Measurements from ENCODE around the gene SFRP4.
"Not testable (repeated sequence)": the region's sequence is repeated elsewhere in the genome, so short reads cannot be mapped to it uniquely, and the experiment has no call there.

The SFRP4 gene

GRCh38 chr7:37916673-37917660, at the start of gene SFRP4:
TSS of gene SFRP4 (minus strand) at chr7:37916817. CDS start at chr7:37916537, 280 bp downstream.
- H3K27ac ChIP-seq (ENCODE audit: low read depth, low read length): peak within 1 kb of the TSS; percentile 50
- H3K27me3 ChIP-seq (ENCODE audit: control insufficient read depth, insufficient read depth, low read length): peaks cover 2% of the 10 kb centered on the region
- H3K9ac ChIP-seq (ENCODE audit: low read length): peak within 1 kb of the TSS; percentile 14
- H3K36me3 ChIP-seq (ENCODE audit: control insufficient read depth, insufficient read depth, low read length): no peaks in the 10 kb centered on the region
- no peaks in the 10 kb centered on the region for H3K4me1 ChIP-seq (ENCODE audit: control insufficient read depth, insufficient read depth, low read length)
- H3K4me3 ChIP-seq (ENCODE audit: low read length): peak within 1 kb of the TSS; percentile 72

- Histone ChIP-seq H3K4me3 (ENCODE audit: low read length) (no peak overlapping the region), H3K9ac (ENCODE audit: low read length) (no peak overlapping the region), H3K4me1 (ENCODE audit: control insufficient read depth, insufficient read depth, low read length) (no peaks in the 10 kb centered on the region)
Observed at GRCh38 chr7:37964196-37964595, 47.6 kb upstream of the SFRP4 start.

GRCh38 chr7:37961251-37961650, 44.6 kb upstream of the SFRP4 start:
- Histone ChIP-seq H3K36me3 (ENCODE audit: control insufficient read depth, insufficient read depth, low read length) (no peaks in the 10 kb centered on the region), H3K27ac (ENCODE audit: low read depth, low read length) (no peak overlapping the region), H3K27me3 (ENCODE audit: control insufficient read depth, insufficient read depth, low read length) (no peaks in the 10 kb centered on the region), H3K4me1 (ENCODE audit: control insufficient read depth, insufficient read depth, low read length) (no peaks in the 10 kb centered on the region), H3K9ac (ENCODE audit: low read length) (no peak overlapping the region), H3K4me3 (ENCODE audit: low read length) (no peak overlapping the region)

More at GRCh38 chr7:37964196-37964595, 47.6 kb upstream of the SFRP4 start:
- no peak overlapping the region for H3K27ac ChIP-seq (ENCODE audit: low read depth, low read length)
- no peaks in the 10 kb centered on the region for H3K36me3 ChIP-seq (ENCODE audit: control insufficient read depth, insufficient read depth, low read length)
- H3K27me3 ChIP-seq (ENCODE audit: control insufficient read depth, insufficient read depth, low read length): no peaks in the 10 kb centered on the region

GRCh38 chr7:37960483-37960882, 43.9 kb upstream of the SFRP4 start:
- Histone ChIP-seq H3K27me3 (ENCODE audit: control insufficient read depth, insufficient read depth, low read length) (no peaks in the 10 kb centered on the region), H3K36me3 (ENCODE audit: control insufficient read depth, insufficient read depth, low read length) (no peaks in the 10 kb centered on the region), H3K4me1 (ENCODE audit: control insufficient read depth, insufficient read depth, low read length) (no peaks in the 10 kb centered on the region), H3K4me3 (ENCODE audit: low read length) (no peak overlapping the region), H3K27ac (ENCODE audit: low read depth, low read length) (no peak overlapping the region), H3K9ac (ENCODE audit: low read length) (no peak overlapping the region)

GRCh38 chr7:37957221-37957970, 40.8 kb upstream of the SFRP4 start:
- Histone ChIP-seq H3K36me3 (ENCODE audit: control insufficient read depth, insufficient read depth, low read length) (no peaks in the 10 kb centered on the region), H3K27me3 (ENCODE audit: control insufficient read depth, insufficient read depth, low read length) (no peaks in the 10 kb centered on the region), H3K4me3 (ENCODE audit: low read length) (no peak overlapping the region), H3K9ac (ENCODE audit: low read length) (no peak overlapping the region), H3K27ac (ENCODE audit: low read depth, low read length) (no peak overlapping the region), H3K4me1 (ENCODE audit: control insufficient read depth, insufficient read depth, low read length) (no peaks in the 10 kb centered on the region)

GRCh38 chr7:37956791-37957190, 40.2 kb upstream of the SFRP4 start:
- Histone ChIP-seq H3K27ac (ENCODE audit: low read depth, low read length) (no peak overlapping the region), H3K36me3 (ENCODE audit: control insufficient read depth, insufficient read depth, low read length) (no peaks in the 10 kb centered on the region), H3K9ac (ENCODE audit: low read length) (no peak overlapping the region), H3K4me1 (ENCODE audit: control insufficient read depth, insufficient read depth, low read length) (no peaks in the 10 kb centered on the region), H3K27me3 (ENCODE audit: control insufficient read depth, insufficient read depth, low read length) (no peaks in the 10 kb centered on the region), H3K4me3 (ENCODE audit: low read length) (no peak overlapping the region)

- H3K4me1 ChIP-seq (ENCODE audit: control insufficient read depth, insufficient read depth, low read length); H3K27me3 ChIP-seq (ENCODE audit: control insufficient read depth, insufficient read depth, low read length); H3K27ac ChIP-seq (ENCODE audit: low read depth, low read length); H3K9ac ChIP-seq (ENCODE audit: low read length); H3K36me3 ChIP-seq (ENCODE audit: control insufficient read depth, insufficient read depth, low read length); H3K4me3 ChIP-seq (ENCODE audit: low read length): not testable (repeated sequence)
Observed at GRCh38 chr7:37954217-37954616, 37.6 kb upstream of the SFRP4 start.

GRCh38 chr7:37952240-37952639, 35.6 kb upstream of the SFRP4 start:
- Histone ChIP-seq H3K36me3 (ENCODE audit: control insufficient read depth, insufficient read depth, low read length) (no peaks in the 10 kb centered on the region), H3K27ac (ENCODE audit: low read depth, low read length) (no peak overlapping the region), H3K4me3 (ENCODE audit: low read length) (no peak overlapping the region), H3K27me3 (ENCODE audit: control insufficient read depth, insufficient read depth, low read length) (no peaks in the 10 kb centered on the region), H3K9ac (ENCODE audit: low read length) (no peak overlapping the region), H3K4me1 (ENCODE audit: control insufficient read depth, insufficient read depth, low read length) (no peaks in the 10 kb centered on the region)

- no peak overlapping the region for H3K4me3 ChIP-seq (ENCODE audit: low read length)
- no peak overlapping the region for H3K27ac ChIP-seq (ENCODE audit: low read depth, low read length)
- H3K4me1 ChIP-seq (ENCODE audit: control insufficient read depth, insufficient read depth, low read length): no peaks in the 10 kb centered on the region
- no peaks in the 10 kb centered on the region for H3K27me3 ChIP-seq (ENCODE audit: control insufficient read depth, insufficient read depth, low read length)
- no peaks in the 10 kb centered on the region for H3K36me3 ChIP-seq (ENCODE audit: control insufficient read depth, insufficient read depth, low read length)
- no peak overlapping the region for H3K9ac ChIP-seq (ENCODE audit: low read length)
Observed at GRCh38 chr7:37947941-37948210, 31.3 kb upstream of the SFRP4 start.

GRCh38 chr7:37947138-37947940, 30.7 kb upstream of the SFRP4 start:
- Histone ChIP-seq H3K36me3 (ENCODE audit: control insufficient read depth, insufficient read depth, low read length) (no peaks in the 10 kb centered on the region), H3K27ac (ENCODE audit: low read depth, low read length) (no peak overlapping the region), H3K4me1 (ENCODE audit: control insufficient read depth, insufficient read depth, low read length) (no peaks in the 10 kb centered on the region), H3K4me3 (ENCODE audit: low read length) (no peak overlapping the region), H3K27me3 (ENCODE audit: control insufficient read depth, insufficient read depth, low read length) (no peaks in the 10 kb centered on the region), H3K9ac (ENCODE audit: low read length) (no peak overlapping the region)

- no peak overlapping the region for H3K9ac ChIP-seq (ENCODE audit: low read length)
- H3K4me1 ChIP-seq (ENCODE audit: control insufficient read depth, insufficient read depth, low read length): no peaks in the 10 kb centered on the region
- H3K36me3 ChIP-seq (ENCODE audit: control insufficient read depth, insufficient read depth, low read length): no peaks in the 10 kb centered on the region
- no peak overlapping the region for H3K27ac ChIP-seq (ENCODE audit: low read depth, low read length)
- no peak overlapping the region for H3K4me3 ChIP-seq (ENCODE audit: low read length)
- no peaks in the 10 kb centered on the region for H3K27me3 ChIP-seq (ENCODE audit: control insufficient read depth, insufficient read depth, low read length)
Observed at GRCh38 chr7:37945336-37945735, 28.7 kb upstream of the SFRP4 start.

- H3K27ac ChIP-seq (ENCODE audit: low read depth, low read length): no peak overlapping the region
- no peak overlapping the region for H3K4me3 ChIP-seq (ENCODE audit: low read length)
- H3K9ac ChIP-seq (ENCODE audit: low read length): no peak overlapping the region
- H3K36me3 ChIP-seq (ENCODE audit: control insufficient read depth, insufficient read depth, low read length): no peaks in the 10 kb centered on the region
- H3K27me3 ChIP-seq (ENCODE audit: control insufficient read depth, insufficient read depth, low read length): no peaks in the 10 kb centered on the region
- H3K4me1 ChIP-seq (ENCODE audit: control insufficient read depth, insufficient read depth, low read length): no peaks in the 10 kb centered on the region
Observed at GRCh38 chr7:37944737-37945054, 28.1 kb upstream of the SFRP4 start.

All from rectal smooth muscle tissue (tissue), 1 donor.